PC-3 (cell line): ENCODE data around the gene TRDMT1. TPM values are rescaled to one million over a fixed set of nuclear protein-coding genes. Genes with fewer than 3 reads are reported as not detected.

ENCODE experiments used
- ATAC-seq: fragments of 200-7000 bp; cut with Tn5 transposase; 2 replicates; pipeline ENCODE4 v1.9.1; 2020; ENCODE audit warnings: mild to moderate bottlenecking, moderate library complexity
- BruUV-seq: library from RNA; stranded (reverse); fragments of 400-500 nt; replicated peaks from 2 replicates; lab custom pipeline; 2021; lab: Mats Ljungman, UMichigan
- CTCF ChIA-PET: fragments of 300-600 bp; sonication (Branson Sonifier 250); formaldehyde crosslinking; loops from one replicate; lab custom pipeline; 2022; ENCODE audit warnings: antibody characterized with exemption; lab: Charles Lee
- POLR2A ChIA-PET: fragments of 300-600 bp; sonication (Branson Sonifier 250); formaldehyde crosslinking; loops from one replicate; lab custom pipeline; 2022; ENCODE audit warnings: antibody characterized with exemption; ENCODE audit not compliant: unreplicated experiment; lab: Charles Lee
- DNase-seq: peaks from one replicate; pipeline ENCODE4 v3.0.0-alpha.2; 2015
- H2AFZ ChIP-seq: fragments of 300-600 bp; sonication (generic); 2 replicates; pipeline ENCODE4 v1.6.0; 2016; ENCODE audit warnings: antibody characterized with exemption, low read length
- H3F3A ChIP-seq: fragments of 300-600 bp; sonication (generic); one replicate; pipeline ENCODE4 v1.6.0; 2017; ENCODE audit warnings: antibody characterized with exemption, low read length, control low read depth, mild to moderate bottlenecking; ENCODE audit not compliant: unreplicated experiment
- H3K27ac ChIP-seq: fragments of 300-600 bp; sonication (generic); 2 replicates; pipeline ENCODE4 v1.5.1; 2016; ENCODE audit warnings: mild to moderate bottlenecking, low read length
- H3K27me3 ChIP-seq: fragments of 300-600 bp; sonication (generic); 2 replicates; pipeline ENCODE4 v1.6.1; 2016; ENCODE audit warnings: low read length, mixed read lengths
- H3K36me3 ChIP-seq: fragments of 300-600 bp; sonication (generic); 2 replicates; pipeline ENCODE4 v1.6.1; 2016; ENCODE audit warnings: low read depth, mixed run types, low read length, mixed read lengths
- H3K4me1 ChIP-seq: fragments of 300-600 bp; sonication (generic); 2 replicates; pipeline ENCODE4 v1.5.1; 2016; ENCODE audit warnings: low read length; ENCODE audit not compliant: insufficient read depth
- H3K4me2 ChIP-seq: fragments of 300-600 bp; sonication (generic); 2 replicates; pipeline ENCODE4 v1.6.0; 2016; ENCODE audit warnings: low read length
- H3K4me3 ChIP-seq: fragments of 300-600 bp; sonication (generic); 2 replicates; pipeline ENCODE4 v1.5.1; 2016; ENCODE audit warnings: mild to moderate bottlenecking, low read length, mixed read lengths
- H3K79me2 ChIP-seq: fragments of 300-600 bp; sonication (generic); 2 replicates; pipeline ENCODE4 v1.6.1; 2017; ENCODE audit warnings: low read length, mixed read lengths
- H3K9ac ChIP-seq: fragments of 300-600 bp; sonication (generic); 2 replicates; pipeline ENCODE4 v1.6.0; 2016; ENCODE audit warnings: mild to moderate bottlenecking, low read length
- H3K9me2 ChIP-seq: fragments of 300-600 bp; sonication (generic); replicated peaks from 2 replicates; pipeline ENCODE4 v1.6.1; 2016; ENCODE audit warnings: mixed run types, low read length, mixed read lengths
- H3K9me3 ChIP-seq: fragments of 300-600 bp; sonication (generic); 2 replicates; pipeline ENCODE4 v1.6.1; 2016; ENCODE audit warnings: low read length, mixed read lengths
- H4K20me1 ChIP-seq: fragments of 300-600 bp; sonication (generic); 2 replicates; pipeline ENCODE4 v1.6.1; 2016; ENCODE audit warnings: low read length, mixed read lengths
- CTCF ChIP-seq: fragments of 300-600 bp; sonication (generic); conservative IDR thresholded peaks from 2 replicates; pipeline ENCODE4 v1.5.1; 2017; ENCODE audit warnings: antibody characterized with exemption, low read depth, mild to moderate bottlenecking, low read length
- EZH2 ChIP-seq: fragments of 300-600 bp; sonication (generic); IDR thresholded peaks from one replicate; pipeline ENCODE4 v1.6.1; 2017; ENCODE audit warnings: antibody characterized with exemption, mild to moderate bottlenecking, low read length; ENCODE audit not compliant: unreplicated experiment
- EZH2phosphoT487 ChIP-seq: fragments of 300-600 bp; sonication (generic); IDR thresholded peaks from 2 replicates; pipeline ENCODE4 v1.6.1; 2018; ENCODE audit warnings: mild to moderate bottlenecking, antibody characterized with exemption, low read length, borderline replicate concordance
- intact Hi-C: fragments of 100-400 bp; cut with micrococcal nuclease; formaldehyde crosslinking; loops from 2 replicates; pipeline ENCODE4 v1.9.0; 2023
- total RNA-seq: library from RNA; depleted of rRNA; stranded (reverse); fragments of >200 nt; gene quantifications from 2 replicates; pipeline ENCODE4 v1.2.3, GENCODE V29; 2014

Gene TRDMT1
- total RNA-seq, 1 experiment from 2014 or later = 2.0 TPM

DNA sequence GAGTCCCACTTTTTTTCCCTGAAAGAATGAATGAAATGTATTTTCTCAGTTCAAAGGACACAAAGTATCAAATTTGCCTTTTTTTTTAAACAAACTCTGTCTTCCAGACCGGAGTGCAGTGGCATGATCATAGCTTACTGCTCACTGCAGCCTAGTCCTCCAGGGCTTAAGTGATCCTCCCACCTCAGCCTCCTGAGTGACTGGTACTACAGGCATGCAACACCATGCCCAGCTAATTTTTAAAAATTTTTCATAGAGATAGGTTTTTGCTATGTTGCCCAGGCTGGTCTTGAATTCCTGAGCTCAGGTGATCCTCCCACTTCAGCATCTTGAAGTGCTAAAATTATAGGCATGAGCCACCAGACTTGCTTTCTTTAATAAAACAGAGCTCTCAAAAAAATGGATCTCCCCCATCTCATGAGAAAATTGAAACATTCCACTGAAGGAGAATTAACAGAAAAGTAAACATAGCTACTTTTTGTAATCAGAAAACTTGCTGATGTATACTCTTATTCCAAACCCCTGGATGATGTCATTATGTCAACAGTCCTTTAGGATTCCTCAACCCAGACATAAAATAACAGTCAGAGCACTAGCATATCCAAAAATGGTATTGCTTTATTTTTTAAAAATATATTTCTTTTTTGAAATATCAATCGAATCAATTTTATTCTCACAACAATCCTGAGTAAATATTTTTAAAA is 12.3 kb upstream of the TRDMT1 start:
- BruUV-seq = no TSS peak
- intact Hi-C loops = loop anchor here (2.0 kb wide), 1 partner anchor 13 kb away; the partner anchor contains the start of gene TRDMT1

GRCh38 chr10:17212802-17213221 is 11.3 kb upstream of the TRDMT1 start:
- H3K27ac ChIP-seq = no peak overlapping the region
- H3K9me2 ChIP-seq = no peaks in the 10 kb centered on the region
- TF ChIP-seq EZH2phosphoT487 (no peak), CTCF (no peak), EZH2 (no peak)
- ChIA-PET POLR2A (no interaction called here), CTCF (no interaction called here)
- H3K27me3 ChIP-seq = no peaks in the 10 kb centered on the region
- H4K20me1 ChIP-seq = no peaks in the 10 kb centered on the region
- H3K4me1 ChIP-seq = peaks cover 56% of the 10 kb centered on the region
- ATAC-seq (no peak), DNase-seq (no peak)
- H3K79me2 ChIP-seq = no peaks in the 10 kb centered on the region
- intact Hi-C loops = no loop called here
- no peak overlapping the region for H3K9ac ChIP-seq
- H2AFZ ChIP-seq = no peak overlapping the region
- H3K4me3 ChIP-seq = no peak overlapping the region
- no peak overlapping the region for H3K4me2 ChIP-seq
- no peaks in the 10 kb centered on the region for H3K36me3 ChIP-seq
- H3F3A ChIP-seq = peaks cover 9% of the 10 kb centered on the region
- no peaks in the 10 kb centered on the region for H3K9me3 ChIP-seq
- BruUV-seq = no TSS peak

More for the DNA sequence above, 12.3 kb upstream of the TRDMT1 start:
- CTCF ChIA-PET = interaction anchor here (0.6 kb wide), 1 partner anchor 560 kb away, joined by 4 read pairs; no protein-coding TSS in a partner anchor
- Histone ChIP-seq H4K20me1 (no peaks in the 10 kb centered on the region), H2AFZ (no peak overlapping the region), H3K4me3 (no peak overlapping the region), H3K27ac (peak overlapping the region; percentile 99), H3K4me2 (peak overlapping the region; percentile 79), H3K9me2 (no peaks in the 10 kb centered on the region), H3K79me2 (no peaks in the 10 kb centered on the region), H3F3A (peaks cover 9% of the 10 kb centered on the region), H3K36me3 (no peaks in the 10 kb centered on the region), H3K4me1 (peaks cover 60% of the 10 kb centered on the region), H3K9me3 (no peaks in the 10 kb centered on the region), H3K27me3 (no peaks in the 10 kb centered on the region), H3K9ac (peak overlapping the region; percentile 83)
- peak; percentile 61 for DNase-seq
- TF ChIP-seq EZH2 (no peak), EZH2phosphoT487 (no peak), CTCF (no peak)
- POLR2A ChIA-PET = interaction anchor here (0.6 to 1.3 kb wide), 2 partner anchors 16 to 22 kb away, joined by 3 to 7 read pairs; no protein-coding TSS in a partner anchor
- ATAC-seq = peak; percentile 43

DNA sequence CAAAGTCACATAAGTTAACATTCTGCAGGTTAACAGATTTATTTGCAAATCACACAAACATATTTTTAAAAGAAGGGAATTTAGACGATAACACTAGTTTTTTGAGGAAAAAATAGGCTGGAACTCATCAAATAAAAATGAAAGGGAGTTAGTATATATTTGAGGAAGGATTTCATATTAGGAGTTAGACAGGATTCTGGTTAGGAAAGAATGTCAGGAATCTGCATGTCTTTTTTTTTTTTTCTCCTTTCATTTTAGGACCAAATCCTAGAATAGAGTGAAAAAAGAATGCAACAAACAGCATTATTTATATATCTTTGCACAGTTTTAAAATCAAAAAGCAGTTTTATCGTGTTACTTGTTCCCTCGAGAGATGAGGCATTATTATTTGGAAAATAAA is 8.9 kb upstream of the TRDMT1 start:
- Histone ChIP-seq H3K36me3 (no peaks in the 10 kb centered on the region), H3K4me1 (peaks cover 41% of the 10 kb centered on the region), H4K20me1 (no peaks in the 10 kb centered on the region), H3K9ac (peak overlapping the region; percentile 3; the same call in 1 of the 2 replicates), H3K9me3 (no peaks in the 10 kb centered on the region), H3K9me2 (no peaks in the 10 kb centered on the region), H3K27me3 (no peaks in the 10 kb centered on the region), H3K79me2 (no peaks in the 10 kb centered on the region), H3K27ac (no peak overlapping the region), H2AFZ (no peak overlapping the region), H3K4me3 (no peak overlapping the region), H3K4me2 (peak overlapping the region; percentile 53), H3F3A (peaks cover 3% of the 10 kb centered on the region)
- no TSS peak for BruUV-seq
- CTCF ChIA-PET = no interaction called here
- intact Hi-C loops = no loop called here
- no peak for TF ChIP-seq CTCF
- TF ChIP-seq EZH2phosphoT487 = no peak
- no peak for TF ChIP-seq EZH2
- ATAC-seq (no peak), DNase-seq (no peak)
- POLR2A ChIA-PET = interaction anchor here (0.5 kb wide), 1 partner anchor 186 kb away, joined by 7 read pairs; no protein-coding TSS in a partner anchor
